ENCODE results near the gene TM9SF3.

TM9SF3 gene

GRCh38 chr10:96511044-96511945, 75.5 kb downstream of the TM9SF3 start:
- no peak for DNase-seq (ENCODE audit: low read depth)

GRCh38 chr10:96509017-96509641, 77.7 kb downstream of the TM9SF3 start:
- no peak for DNase-seq (ENCODE audit: low read depth)

- DNase-seq (ENCODE audit: low read depth) = no peak
Observed at GRCh38 chr10:96507044-96507443, 79.8 kb downstream of the TM9SF3 start.

GRCh38 chr10:96505150-96506136, 81.4 kb downstream of the TM9SF3 start:
- no peak for DNase-seq (ENCODE audit: low read depth)

- no peak for DNase-seq (ENCODE audit: low read depth)
Observed at GRCh38 chr10:96502561-96503282, 84.1 kb downstream of the TM9SF3 start.

- DNase-seq (ENCODE audit: low read depth) = no peak
Observed at GRCh38 chr10:96501985-96502384, 84.8 kb downstream of the TM9SF3 start.

- no peak for DNase-seq (ENCODE audit: low read depth)
Observed at GRCh38 chr10:96500519-96500918, 86.3 kb downstream of the TM9SF3 start.

GRCh38 chr10:96500050-96500449, 86.8 kb downstream of the TM9SF3 start:
- no peak for DNase-seq (ENCODE audit: low read depth)

- no peak for DNase-seq (ENCODE audit: low read depth)
Observed at GRCh38 chr10:96497391-96497790, 89.4 kb downstream of the TM9SF3 start.

GRCh38 chr10:96496281-96496925, 90.4 kb downstream of the TM9SF3 start:
- no peak for DNase-seq (ENCODE audit: low read depth)

GRCh38 chr10:96495544-96495943, 91.3 kb downstream of the TM9SF3 start:
- no peak for DNase-seq (ENCODE audit: low read depth)

- DNase-seq (ENCODE audit: low read depth) = no peak
Observed at GRCh38 chr10:96494694-96495093, 92.1 kb downstream of the TM9SF3 start.

GRCh38 chr10:96493871-96494525, 92.8 kb downstream of the TM9SF3 start:
- no peak for DNase-seq (ENCODE audit: low read depth)

GRCh38 chr10:96493254-96493653, 93.6 kb downstream of the TM9SF3 start:
- DNase-seq (ENCODE audit: low read depth) = no peak

- DNase-seq (ENCODE audit: low read depth) = no peak
Observed at GRCh38 chr10:96491303-96491702, 95.5 kb downstream of the TM9SF3 start.

- DNase-seq (ENCODE audit: low read depth) = no peak
Observed at GRCh38 chr10:96488161-96488935, 98.5 kb downstream of the TM9SF3 start.

GRCh38 chr10:96482815-96483588, 103.8 kb downstream of the TM9SF3 start:
- no peak for DNase-seq (ENCODE audit: low read depth)

GRCh38 chr10:96478355-96478754, 108.5 kb downstream of the TM9SF3 start:
- DNase-seq (ENCODE audit: low read depth) = no peak

GRCh38 chr10:96473866-96474265, 112.9 kb downstream of the TM9SF3 start:
- no peak for DNase-seq (ENCODE audit: low read depth)
